ENCODE data around the gene SLC43A1. TPM values are rescaled to one million over a fixed set of nuclear protein-coding genes. Genes with fewer than 3 reads are reported as not detected.
A peak's percentile ranks its signal among the peaks of the same experiment; 100 is the strongest.

The SLC43A1 gene
- total RNA-seq, 1 experiment from 2014 or later: 27.1 TPM

GRCh38 chr11:57544566-57544965, 29.1 kb upstream of the SLC43A1 start:
- CTCF ChIA-PET: interaction anchor here (1.1 to 2.7 kb wide), 6 partner anchors 51 to 199 kb away, joined by 4 to 12 read pairs (median 6); no protein-coding TSS in a partner anchor
- H3K27me3 Mint-ChIP-seq (ENCODE audit: low read depth): no peaks in the 10 kb centered on the region; the same call in 1 of the 2 replicates
- TF ChIP-seq ZNF219 (CRISPR knock-in tag; IDR thresholded peaks at IDR 0.05; ENCODE audit: borderline replicate concordance) (no peak), ZNF232 (CRISPR knock-in tag; IDR thresholded peaks at IDR 0.05) (no peak), SP1 (CRISPR knock-in tag; conservative IDR thresholded peaks at IDR 0.05) (no peak), ZNF671 (CRISPR knock-in tag; IDR thresholded peaks at IDR 0.05) (no peak), GTF2I (CRISPR knock-in tag; conservative IDR thresholded peaks at IDR 0.05) (no peak), CREM (CRISPR knock-in tag; IDR thresholded peaks at IDR 0.05) (no peak), IRF1 (CRISPR knock-in tag; IDR thresholded peaks at IDR 0.05) (no peak), RORB (CRISPR knock-in tag; IDR thresholded peaks at IDR 0.05) (no peak), ESRRA (CRISPR knock-in tag; IDR thresholded peaks at IDR 0.05; ENCODE audit: borderline replicate concordance) (no peak), PRRX2 (CRISPR knock-in tag; IDR thresholded peaks at IDR 0.05) (no peak), ATF3 (CRISPR knock-in tag; conservative IDR thresholded peaks at IDR 0.05) (no peak), KAT7 (CRISPR knock-in tag; IDR thresholded peaks at IDR 0.05; ENCODE audit: borderline replicate concordance) (no peak), MAX (CRISPR knock-in tag; IDR thresholded peaks at IDR 0.05) (no peak), CDX4 (CRISPR knock-in tag; IDR thresholded peaks at IDR 0.05; ENCODE audit: borderline replicate concordance) (no peak), NR3C1 (CRISPR knock-in tag; conservative IDR thresholded peaks at IDR 0.05; ENCODE audit: low read depth) (no peak), MXD4 (CRISPR knock-in tag; IDR thresholded peaks at IDR 0.05; ENCODE audit: borderline replicate concordance) (no peak), ZNF281 (CRISPR knock-in tag; IDR thresholded peaks at IDR 0.05) (no peak), TP53 (CRISPR knock-in tag; IDR thresholded peaks at IDR 0.05) (no peak), JAZF1 (CRISPR knock-in tag; IDR thresholded peaks at IDR 0.05) (no peak), ZNF138 (CRISPR knock-in tag; conservative IDR thresholded peaks at IDR 0.05) (no peak)
- no peaks in the 10 kb centered on the region for H3K36me3 Mint-ChIP-seq
- H3K4me1 Mint-ChIP-seq: peaks cover 20% of the 10 kb centered on the region
- no peaks in the 10 kb centered on the region for H3K9me3 Mint-ChIP-seq
- ATAC-seq (no peak), DNase-seq (ENCODE audit: low spot score) (no peak)
- H3K27ac Mint-ChIP-seq: no peak overlapping the region
- POLR2A ChIA-PET: interaction anchor here (1.9 kb wide), 1 partner anchor 23 kb away, joined by 5 read pairs; the partner anchor contains the start of gene UBE2L6
- no peak overlapping the region for H3K4me3 Mint-ChIP-seq

GRCh38 chr11:57543593-57543992, 28.1 kb upstream of the SLC43A1 start:
- CTCF ChIA-PET: interaction anchor here (0.8 to 2.7 kb wide), 10 partner anchors 13 to 101 kb away, joined by 3 to 12 read pairs (median 4); partner anchors contain the start of genes RTN4RL2, TIMM10 and UBE2L6
- H3K36me3 Mint-ChIP-seq: no peaks in the 10 kb centered on the region
- ATAC-seq (peak; percentile 65), DNase-seq (ENCODE audit: low spot score) (peak; percentile 41)
- TF ChIP-seq TP53 (CRISPR knock-in tag; IDR thresholded peaks at IDR 0.05) (no peak), NFE2L1 (CRISPR knock-in tag; IDR thresholded peaks at IDR 0.05) (0 out of 2 replicates have a peak, but pooled peaks have one; percentile 50), SP1 (CRISPR knock-in tag; conservative IDR thresholded peaks at IDR 0.05) (no peak)
- H3K27me3 Mint-ChIP-seq (ENCODE audit: low read depth): peaks cover under 1% of the 10 kb centered on the region
- POLR2A ChIA-PET: interaction anchor here (0.9 to 1.9 kb wide), 3 partner anchors 24 to 108 kb away, joined by 3 to 5 read pairs (median 5); partner anchors contain the start of gene UBE2L6
- peaks cover 20% of the 10 kb centered on the region for H3K4me1 Mint-ChIP-seq
- no peak overlapping the region for H3K4me3 Mint-ChIP-seq
- H3K9me3 Mint-ChIP-seq: no peaks in the 10 kb centered on the region
- no peak overlapping the region for H3K27ac Mint-ChIP-seq
